Measurements from ENCODE around the gene DDX54.
"Not testable (repeated sequence)": the region's sequence is repeated elsewhere in the genome, so short reads cannot be mapped to it uniquely, and the experiment has no call there.

Gene DDX54

DNA sequence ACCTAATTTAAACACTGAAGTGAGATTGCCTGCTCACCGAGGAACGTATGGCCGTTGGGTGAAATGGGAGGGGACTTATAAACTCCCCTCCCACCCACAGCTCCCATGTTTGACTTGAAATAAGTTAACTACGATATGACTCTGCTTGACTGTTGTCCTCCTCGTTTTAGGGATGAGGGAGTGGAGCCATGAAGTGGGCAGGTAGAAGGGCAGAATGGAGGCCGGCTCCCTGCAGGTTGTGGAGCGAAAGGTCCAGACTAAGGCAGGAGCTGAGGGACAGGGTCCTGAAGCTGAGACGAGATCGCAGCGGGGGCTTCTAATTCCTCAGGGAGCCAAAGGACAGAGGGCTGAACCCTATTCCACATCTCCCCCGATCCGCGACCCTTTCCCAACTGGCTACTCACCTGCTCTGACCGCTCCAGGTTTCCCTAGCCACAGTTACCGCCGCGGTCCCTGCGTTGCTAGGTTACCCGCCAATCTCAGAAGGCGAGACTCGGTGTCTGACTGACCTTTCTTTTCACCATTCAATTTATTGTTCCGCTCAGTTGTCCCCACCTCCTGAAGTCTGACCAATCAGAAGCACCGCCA is 35.4 kb upstream of the DDX54 start:
- no peak for DNase-seq

DNA sequence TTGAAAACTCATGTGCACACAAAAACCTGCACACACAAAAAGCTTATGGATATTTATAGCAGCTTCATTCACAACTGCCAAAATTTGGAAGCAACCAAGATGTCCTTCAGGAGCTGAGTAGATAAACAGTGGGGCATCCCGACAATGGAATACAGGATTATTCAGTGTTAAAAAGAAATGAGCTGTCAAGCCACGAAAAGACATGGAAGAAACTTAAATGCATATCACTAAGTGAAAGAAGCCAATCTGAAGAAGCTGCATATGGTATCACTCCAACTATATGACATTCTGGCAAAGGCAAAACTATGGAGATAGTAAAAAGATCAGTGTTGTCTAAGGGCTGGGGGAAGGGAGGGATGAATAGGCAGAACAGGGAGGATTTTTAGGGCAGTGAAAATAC is 30.7 kb upstream of the DDX54 start:
- no peak for DNase-seq

DNA sequence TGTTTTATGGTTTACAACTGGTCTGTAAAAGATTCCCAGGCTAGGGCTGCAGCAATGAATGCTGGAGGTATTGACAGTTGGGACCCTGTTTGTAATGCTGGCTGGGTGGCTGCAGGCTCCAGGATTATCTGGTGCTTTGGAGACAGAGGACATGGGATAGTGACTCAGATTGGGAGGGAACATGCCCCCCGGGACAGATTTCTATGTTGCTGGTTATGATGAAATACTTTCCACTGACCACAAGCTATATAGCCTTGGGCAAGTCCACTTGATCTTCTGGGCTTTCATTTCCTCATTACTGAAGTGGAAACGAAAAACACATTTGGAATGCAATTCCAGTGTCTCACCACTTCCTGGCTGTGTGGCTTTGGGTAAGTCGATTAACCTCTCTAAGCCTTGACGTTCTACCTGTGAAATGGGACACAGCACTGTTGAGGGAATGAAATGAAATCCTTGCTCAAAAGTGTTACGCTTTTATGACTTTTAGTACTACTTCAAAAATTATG is 29.7 kb upstream of the DDX54 start:
- no peak for DNase-seq

DNA sequence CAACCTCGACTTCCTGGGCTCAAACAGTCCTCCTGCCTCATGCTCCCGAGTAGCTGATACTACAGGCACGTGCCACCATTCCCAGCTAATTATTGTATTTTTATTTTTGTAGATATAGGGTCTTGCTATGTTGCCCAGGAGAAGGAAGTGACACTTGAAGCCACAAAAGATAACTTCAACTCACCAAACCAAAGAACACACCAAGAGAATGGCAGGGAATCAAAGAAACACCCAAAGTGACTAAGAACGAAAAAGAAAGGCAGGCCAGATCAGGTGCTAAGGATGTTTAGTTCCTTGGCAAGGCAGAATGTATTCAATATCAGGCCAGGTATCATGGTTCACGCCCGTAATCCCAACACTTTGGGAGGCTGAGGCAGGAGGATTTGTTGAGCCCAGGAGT is 25.9 kb upstream of the DDX54 start:
- DNase-seq, result no peak

DNA sequence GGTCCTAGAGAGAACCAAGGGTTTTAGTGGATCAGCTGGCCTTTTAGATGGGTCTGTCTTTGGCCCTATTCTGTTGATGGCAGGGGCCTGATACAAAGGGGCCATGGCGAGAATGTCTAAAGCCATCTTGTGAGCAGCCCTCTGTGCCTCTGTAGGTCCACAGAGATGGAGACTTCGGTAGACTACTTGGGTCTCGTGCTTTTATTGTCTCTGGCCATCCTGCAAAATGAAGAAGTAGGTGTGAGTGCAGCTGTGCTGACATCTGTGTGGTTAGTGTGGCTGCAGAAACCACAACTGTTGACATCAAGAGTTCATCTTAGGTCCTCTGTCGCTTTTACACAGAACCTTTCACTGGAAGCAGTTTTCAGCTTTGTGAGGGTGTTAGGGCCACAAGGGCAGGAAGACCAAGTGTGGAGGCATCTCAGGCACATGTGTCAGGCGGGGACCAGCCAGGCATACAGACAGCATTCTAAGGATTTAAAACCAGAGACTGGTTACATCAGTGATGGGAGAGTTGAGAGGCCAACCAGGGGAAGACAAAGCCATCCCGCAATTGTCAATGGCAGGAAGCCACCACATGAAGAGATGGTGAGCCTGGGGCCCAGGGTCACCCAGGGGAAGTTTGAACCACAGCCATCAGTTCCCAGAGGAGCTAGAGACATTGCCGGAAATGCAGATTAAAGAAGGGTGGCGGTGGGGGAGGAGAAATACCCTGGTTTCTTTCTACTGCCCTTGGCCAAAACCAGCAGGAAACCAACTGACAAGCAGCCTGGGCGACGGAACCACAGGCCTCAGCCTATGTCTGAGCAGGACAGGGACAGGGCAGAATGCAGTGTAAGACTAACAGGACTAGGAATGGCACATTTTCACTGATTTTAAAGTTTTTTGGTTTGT is 23.0 kb upstream of the DDX54 start:
- DNase-seq, result no peak

DNA sequence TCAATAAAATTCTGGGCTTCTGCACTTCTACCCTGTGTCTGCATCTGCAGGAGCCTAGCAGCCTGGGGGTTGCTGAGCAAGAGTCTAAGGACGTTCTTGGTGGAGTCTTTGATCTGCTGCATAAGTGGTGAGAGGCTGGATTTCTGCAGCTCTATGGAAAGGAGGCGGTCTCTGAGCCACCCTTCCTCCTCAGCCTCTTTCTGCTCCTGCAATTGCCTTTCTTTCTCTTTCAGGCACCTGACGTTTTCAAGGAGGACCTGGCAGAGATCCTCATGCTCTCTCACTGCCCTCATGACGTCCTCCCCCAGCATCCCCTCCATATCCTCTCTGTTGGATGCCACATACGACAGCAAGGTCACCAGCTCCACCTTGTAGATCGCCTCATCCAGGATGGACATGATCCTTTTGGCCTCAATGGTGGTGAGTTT is 22.3 kb upstream of the DDX54 start:
- no peak for DNase-seq

DNA sequence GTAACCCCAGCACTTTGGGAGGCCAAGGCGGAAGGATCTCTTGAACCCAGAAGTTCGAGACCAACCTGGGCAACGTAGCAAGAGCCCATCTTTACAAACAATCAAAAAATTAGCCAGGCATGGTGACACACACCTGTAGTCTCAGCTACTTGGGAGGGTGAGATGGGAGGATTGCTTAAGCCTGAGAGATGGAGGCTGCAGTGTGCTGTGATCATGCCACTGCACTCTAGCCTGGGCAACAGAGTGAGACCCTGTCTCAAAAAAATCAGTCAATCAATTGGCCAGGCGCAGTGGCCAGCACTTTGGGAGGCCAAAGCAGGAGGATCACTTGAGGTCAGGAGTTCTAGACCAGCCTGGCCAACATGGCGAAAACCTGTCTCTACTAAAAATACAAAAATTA is 21.5 kb upstream of the DDX54 start:
- not testable (repeated sequence) for DNase-seq

DNA sequence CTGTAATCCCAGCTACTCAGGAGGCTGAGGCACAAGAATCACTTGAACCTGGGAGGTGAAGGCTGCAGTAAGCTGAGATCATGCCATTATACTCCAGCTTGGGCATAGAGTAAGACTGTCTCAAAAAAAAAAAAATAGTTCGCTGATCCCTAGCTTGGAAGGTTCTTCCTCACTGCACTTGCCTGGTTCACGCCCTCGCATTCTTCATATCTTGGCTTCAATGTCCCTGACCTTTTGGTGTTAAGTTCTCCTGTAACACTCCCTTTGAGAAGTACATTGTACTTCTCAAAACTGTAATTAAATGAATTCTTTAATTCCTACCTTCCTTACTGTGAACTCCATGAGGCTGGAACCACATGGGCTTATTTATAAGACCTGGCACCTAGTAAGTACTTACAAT is 19.5 kb upstream of the DDX54 start:
- no peak for DNase-seq

DNA sequence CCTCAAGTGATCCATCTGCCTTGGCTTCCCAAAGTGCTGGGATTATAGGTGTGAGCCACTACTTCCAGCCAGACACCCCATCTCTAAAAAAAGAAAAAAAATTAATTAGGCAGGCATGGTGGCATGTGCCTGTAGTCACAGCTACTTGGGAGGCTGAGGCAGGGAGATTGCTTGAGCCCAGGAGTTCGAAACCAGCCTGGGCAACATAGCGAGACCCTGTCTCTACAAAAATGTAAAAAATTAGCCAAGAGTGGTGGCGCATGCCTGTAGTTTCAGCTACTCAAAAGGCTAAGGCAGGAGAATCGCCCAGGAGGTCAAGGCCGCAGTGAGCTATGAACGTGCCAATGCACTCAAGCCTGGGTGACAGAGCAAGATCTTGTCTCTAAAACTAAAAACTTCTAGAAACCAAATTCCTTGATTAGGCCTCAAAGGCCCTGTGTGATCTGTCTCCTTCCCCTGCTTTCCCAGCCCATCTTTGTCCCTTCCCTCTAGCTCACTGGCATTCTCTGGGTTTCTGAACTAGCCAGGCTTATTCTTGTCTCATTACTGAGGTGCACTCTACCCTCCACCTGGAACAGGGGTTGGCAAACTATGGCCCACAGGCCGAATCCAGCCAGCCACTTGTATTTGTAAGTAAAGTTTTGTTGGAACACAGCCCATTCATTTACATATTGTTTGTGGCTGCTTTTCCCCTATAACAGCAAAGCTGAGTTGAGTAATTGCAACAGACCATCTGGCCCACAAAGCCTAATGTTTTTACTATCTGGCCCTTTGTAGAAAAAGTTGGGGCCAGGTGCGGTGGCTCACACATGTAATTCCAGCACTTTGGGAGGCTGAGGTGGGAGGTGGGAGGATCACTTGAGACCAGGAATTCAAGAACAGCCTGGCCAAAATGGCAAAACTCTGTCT is 18.8 kb upstream of the DDX54 start:
- DNase-seq, result no peak

DNA sequence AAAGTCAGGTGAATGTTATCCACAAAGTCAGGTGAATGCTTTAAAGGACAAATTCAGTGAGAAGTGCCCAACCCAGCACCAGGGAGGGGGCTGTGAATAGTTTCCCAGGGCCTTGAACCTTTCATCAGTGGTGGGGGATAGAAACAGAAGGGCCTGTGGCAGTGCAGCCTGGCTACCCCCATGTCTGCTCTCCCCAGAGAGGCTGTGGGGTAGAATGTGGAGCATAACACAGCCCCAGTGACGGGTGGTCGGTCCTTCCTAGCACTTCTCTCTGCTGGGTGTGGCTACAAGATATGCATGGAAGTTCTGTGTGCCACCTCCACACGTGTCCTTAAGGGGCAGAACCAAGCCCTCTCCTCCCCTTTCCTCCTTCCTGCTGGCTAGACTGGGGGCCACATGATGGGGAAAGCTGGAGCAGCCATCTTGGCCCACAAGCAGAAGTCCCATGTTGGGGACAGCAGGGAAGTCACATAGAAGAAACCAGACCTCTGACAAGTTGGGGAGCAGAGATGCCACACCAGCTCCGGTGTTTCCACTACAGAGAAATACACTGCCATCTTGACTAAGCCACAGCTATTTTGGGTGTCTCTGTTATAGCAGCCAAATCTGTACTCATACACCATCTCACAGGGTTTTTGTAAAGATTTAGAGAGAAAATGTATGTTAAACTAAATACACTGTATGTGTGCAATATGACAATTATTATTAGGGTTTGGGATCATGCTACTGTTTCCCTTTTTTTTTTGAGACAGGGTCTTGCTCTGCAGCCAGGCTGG is 17.2 kb upstream of the DDX54 start:
- DNase-seq, result no peak

DNA sequence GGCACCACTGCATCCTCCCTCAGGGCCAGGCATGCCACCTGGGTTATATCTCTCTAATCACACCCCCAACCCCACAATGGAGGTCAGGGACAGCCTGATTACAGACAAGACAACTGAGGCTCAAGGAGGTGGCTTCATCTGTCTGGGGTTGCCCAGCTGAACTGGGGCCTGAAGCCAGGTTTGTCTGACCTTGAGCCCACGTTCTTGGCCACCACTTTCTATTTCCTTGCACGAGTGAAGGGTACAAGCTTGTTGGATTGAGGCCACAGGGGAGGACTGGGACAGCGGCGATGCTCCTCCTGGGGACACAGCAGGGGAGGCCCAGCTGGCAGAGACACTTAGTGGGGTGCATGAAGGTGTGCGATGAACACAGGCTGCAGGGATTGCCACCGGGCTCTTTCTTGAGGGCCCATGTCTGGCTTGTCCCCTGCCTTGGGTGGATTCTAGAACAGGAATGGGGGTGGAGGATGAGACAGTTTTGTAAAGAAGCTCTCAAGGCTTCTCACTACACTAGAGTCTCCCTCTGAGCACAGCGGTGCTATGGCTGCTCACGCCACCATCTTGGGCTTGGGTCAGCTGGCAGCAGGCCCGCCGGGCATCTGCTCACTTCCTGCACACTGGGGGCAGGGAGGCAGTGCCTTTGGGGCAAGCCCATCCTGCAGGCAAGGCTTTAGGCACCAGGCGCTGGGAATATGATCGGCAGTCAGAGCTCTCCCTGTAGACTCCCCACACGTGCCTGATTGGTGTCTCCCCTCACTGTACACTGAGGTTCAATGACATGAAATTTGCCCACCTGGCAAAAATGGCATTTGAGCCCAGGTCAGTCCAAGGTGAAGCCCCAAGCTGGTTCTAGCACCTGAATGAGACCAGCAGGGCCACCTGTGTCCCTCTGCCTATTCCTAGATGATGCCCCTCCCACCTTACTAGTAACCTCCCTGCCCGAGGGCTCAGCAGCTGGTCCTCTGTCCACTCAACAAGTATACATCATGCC is 16.2 kb upstream of the DDX54 start:
- no peak for DNase-seq

DNA sequence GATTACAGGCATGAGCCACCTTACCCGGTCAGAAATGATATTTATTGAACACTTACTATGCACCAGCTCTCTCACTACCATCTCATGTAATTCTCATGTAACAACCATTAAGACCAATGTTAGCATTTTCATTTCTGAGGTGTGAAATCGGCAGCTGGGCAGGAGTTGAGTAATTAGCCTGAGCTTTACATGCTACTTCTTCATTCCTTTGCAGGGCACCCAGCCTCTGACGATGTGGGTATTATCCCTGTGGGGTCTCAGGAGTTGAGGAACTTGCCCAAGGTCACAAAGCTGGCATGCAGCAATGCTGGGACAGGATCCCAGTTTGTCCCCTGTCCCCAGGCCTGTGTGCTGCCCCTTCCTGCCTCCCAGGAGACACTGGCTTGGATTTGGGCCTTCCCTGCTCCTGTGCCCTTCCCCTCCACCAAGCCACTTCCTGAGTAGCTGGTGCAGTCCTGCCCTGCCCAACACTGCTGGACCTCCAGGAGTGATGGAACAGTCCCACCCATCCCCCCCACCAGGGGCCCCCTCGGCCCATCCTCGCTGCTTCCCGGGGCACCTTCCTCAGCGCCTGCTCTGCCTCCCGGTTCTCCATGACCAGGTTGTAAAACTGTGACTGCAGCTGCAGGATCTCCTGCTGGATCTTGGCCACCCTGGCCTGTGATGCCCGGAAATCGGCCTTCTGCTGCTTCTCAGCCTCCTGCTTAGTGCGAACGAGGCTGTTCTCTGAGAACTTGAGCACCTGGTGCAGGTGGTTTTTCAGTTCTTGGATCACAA is 14.9 kb upstream of the DDX54 start:
- no peak for DNase-seq

DNA sequence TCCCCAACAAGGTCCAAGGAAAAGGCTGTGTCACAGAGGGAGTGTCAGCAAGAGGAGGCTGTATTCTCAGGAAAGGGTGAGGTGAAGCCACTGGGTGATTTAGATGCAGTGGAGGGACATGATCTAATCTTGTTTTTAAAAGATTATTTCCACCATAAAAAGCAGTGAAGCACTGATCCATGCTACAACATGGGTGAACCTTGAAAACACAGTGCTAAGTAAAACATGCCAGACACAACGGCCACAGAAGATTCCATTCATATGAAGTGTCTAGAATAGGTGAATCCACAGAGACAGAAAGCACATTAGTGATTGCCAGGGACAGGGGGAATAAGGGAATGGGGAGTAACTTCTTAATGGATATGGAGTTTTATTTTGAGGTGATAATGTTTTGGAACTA is 13.0 kb upstream of the DDX54 start:
- no peak for DNase-seq

DNA sequence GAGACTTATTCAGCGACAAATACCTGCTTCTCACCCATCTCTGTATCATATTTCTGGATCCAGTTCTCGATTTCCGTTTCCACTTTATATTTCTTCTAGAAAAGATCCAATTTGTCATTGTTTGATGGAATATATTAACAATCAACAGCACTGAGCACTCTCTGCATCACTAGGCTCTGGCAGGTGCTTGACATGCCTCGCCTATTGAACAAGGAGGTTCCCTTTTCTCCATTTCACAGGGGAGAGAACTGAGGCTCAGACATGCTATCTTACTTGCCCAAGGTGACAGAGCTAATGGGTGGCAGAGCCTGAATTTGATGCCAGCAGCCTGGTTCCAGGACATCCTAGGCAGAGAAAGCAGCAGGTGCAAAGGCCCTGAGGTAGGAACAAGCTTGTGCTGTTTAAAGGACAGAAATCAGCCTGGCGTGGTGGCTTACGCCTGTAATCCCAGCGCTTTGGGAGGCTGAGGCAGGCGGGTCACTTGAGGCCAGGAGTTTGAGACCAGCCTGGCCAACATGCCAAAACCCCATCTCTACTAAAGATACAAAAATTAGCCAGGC is 12.3 kb upstream of the DDX54 start:
- no peak for DNase-seq

DNA sequence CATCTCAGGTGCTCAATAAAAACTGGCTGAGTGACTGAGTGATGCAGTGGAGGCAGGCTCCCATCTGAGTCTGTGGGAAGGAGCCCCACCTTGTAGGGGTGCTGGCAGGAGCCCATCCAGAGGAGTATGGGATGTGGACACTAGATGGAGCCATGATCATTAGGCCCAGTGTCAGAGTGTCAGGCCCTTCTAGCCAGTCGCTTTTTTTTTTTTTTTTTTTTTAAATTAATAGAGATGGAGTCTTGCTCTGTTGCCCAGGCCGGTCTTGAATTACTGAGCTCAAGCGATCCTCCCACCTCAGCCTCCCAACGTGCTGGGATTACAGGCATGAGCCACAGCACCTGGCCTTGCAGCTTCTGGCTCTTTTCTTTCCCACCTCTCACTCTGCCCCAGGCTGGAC is 11.7 kb upstream of the DDX54 start:
- DNase-seq, result peak in 1 of 2 experiments; percentile 20

DNA sequence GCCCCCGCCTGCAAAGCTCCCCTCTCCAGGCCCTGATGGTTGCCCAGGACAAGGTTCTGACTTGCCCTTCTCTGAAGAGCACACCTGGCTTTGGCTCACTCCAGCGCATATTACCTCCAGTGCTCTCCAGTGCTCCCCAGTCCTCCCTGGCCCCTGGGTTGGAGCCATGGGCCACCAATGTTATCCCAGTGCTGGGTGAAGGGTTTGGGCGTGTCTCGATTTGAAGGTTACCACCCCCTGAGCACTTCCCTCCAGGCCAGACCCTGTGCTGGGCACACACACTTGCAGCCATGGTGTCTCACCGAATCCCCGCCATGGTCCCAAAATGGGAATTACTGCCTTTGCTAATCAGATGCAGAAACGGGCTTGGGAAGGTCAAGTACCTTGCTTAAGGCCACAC is 11.3 kb upstream of the DDX54 start:
- no peak for DNase-seq

DNA sequence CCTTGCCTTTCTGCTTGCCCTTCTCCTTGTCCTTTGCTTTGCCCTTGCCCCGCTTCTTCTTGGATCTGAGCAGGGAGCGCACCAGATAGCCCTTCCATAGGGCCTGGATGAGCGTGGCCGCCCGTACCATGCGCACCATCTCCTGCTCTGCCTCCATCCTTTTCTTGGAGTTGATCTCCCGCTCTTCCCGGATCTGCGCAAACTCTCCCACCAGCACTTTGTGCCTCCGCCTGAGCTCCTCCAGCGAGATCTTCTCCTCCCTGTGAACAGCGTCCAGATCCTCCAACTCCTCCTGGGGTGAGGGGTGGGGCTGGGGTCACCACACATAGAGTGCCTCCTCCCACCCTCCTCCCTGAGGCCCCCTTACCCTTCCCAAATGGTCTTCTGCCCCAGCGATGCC is 10.3 kb upstream of the DDX54 start:
- DNase-seq, result no peak

DNA sequence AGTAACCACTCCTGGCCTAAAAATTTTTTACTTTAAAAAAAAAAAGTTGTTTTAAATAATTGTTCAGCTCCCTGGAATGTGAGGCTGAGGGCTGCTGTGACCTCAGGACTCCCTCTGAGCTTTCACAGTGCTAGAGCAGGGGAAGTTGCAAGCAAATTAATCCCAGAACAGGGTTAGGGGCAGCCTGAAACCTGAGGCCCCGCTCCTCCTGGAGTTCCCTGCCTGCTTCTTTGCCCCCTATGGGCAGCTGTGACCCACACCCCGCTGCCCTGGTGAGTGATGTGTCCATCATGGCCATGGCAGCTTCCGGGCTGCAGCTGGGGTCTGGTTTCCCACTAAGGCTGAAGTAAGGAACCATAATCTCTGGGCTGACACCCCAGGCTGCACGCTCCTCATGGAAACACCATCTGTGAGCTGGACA is 9.7 kb upstream of the DDX54 start:
- DNase-seq, result no peak

DNA sequence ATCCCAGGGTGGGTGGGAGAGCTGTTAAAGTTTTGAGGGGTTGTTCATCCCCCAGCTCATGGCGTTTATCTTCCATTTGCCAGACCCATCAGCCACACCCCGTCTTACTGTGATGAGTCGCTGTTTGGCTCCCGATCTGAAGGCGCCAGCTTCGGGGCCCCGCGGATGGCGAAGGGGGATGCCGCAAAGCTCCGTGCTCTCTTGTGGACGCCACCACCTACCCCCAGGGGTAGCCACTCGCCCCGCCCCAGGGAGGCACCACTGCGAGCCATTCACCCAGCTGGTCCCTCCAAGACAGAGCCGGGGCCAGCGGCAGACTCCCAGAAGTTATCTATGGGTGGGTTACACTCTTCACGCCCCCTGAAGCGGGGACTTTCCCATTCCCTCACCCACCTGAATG is 5.9 kb upstream of the DDX54 start:
- DNase-seq, result no peak

DNA sequence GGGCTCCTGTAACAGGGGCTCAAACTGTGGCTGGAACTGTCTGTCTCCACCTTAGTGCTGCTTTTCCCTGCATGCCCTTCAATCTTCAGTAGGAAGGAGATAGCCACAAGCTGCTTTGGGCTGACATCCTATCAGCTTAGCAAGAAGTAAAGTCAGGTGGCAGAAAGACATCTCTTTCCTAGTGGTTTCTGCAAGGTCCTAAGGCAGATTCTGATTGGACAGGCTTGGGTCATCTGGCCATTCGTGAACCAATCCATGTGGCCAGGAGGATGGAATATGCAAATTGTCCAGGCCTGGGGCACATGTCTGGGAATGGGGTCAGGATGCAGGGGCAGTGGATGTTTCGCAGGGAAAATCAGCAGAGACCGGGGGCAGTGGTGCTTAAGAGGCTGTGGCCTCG is 5.5 kb upstream of the DDX54 start:
- no peak for DNase-seq
